Gastroesophageal sphincter (tissue), 4 donors: ENCODE data around the gene RIPOR3. TPM values are rescaled to one million over a fixed set of nuclear protein-coding genes. Genes with fewer than 3 reads are reported as not detected.
A peak's percentile ranks its signal among the peaks of the same experiment; 100 is the strongest.
"Not testable (repeated sequence)": the region's sequence is repeated elsewhere in the genome, so short reads cannot be mapped to it uniquely, and the experiment has no call there.

Experiments
- ATAC-seq: fragments of 150-250 bp; one replicate; pipeline ENCODE4 v1.9.1; 2016; ENCODE audit warnings: mild to moderate bottlenecking, moderate library complexity
- H3K27ac ChIP-seq, 4 donors: fragments of 200-600 bp; sonication (generic) in 3 of 4; 1 replicate in 3 of 4; 2 replicates in 1 of 4; pipeline ENCODE4 v1.5.1; 2016 to 2019
- H3K27me3 ChIP-seq: fragments of 200-600 bp; sonication (generic); one replicate; pipeline ENCODE4 v1.5.1; 2019
- H3K36me3 ChIP-seq, 2 donors: fragments of 200-600 bp; sonication (generic); one replicate each; pipeline ENCODE4 v1.5.1; 2019; ENCODE audit warnings: control low read depth in 1 of 2
- H3K4me1 ChIP-seq, 3 donors: fragments of 200-600 bp; sonication (generic); 1 replicate in 2 of 3; 2 replicates in 1 of 3; pipeline ENCODE4 v1.5.1; 2016 to 2019; ENCODE audit warnings: control low read depth in 2 of 3
- H3K4me3 ChIP-seq, 2 donors: fragments of 200-600 bp; sonication (generic); one replicate each; pipeline ENCODE4 v1.5.1; 2019; ENCODE audit warnings: mild to moderate bottlenecking in 1 of 2, moderate library complexity in 1 of 2
- H3K9me3 ChIP-seq, 3 donors: fragments of 200-600 bp; sonication (generic); one replicate each; pipeline ENCODE4 v1.5.1; 2017 to 2019; ENCODE audit warnings: control low read depth in 2 of 3
- CTCF ChIP-seq, 4 experiments: fragments of 200-600 bp in 2 of 4; fragments of 450-650 bp in 2 of 4; sonication (generic) in 1 of 4; IDR thresholded peaks; one replicate each; pipeline ENCODE4 v1.5.1; 2017 to 2019; ENCODE audit warnings: antibody characterized with exemption in 4 of 4, mild to moderate bottlenecking in 2 of 4, moderate library complexity in 2 of 4
- EP300 ChIP-seq: sonication (generic); formaldehyde crosslinking; IDR thresholded peaks from one replicate; pipeline ENCODE4 v1.6.1; 2017; ENCODE audit warnings: antibody characterized with exemption, mild to moderate bottlenecking
- POLR2A ChIP-seq, 2 donors: fragments of 450-650 bp; IDR thresholded peaks; one replicate each; pipeline ENCODE4 v1.6.1; 2017; ENCODE audit warnings: antibody characterized with exemption in 2 of 2, mild to moderate bottlenecking in 2 of 2, moderate library complexity in 1 of 2
- POLR2AphosphoS5 ChIP-seq: sonication (generic); formaldehyde crosslinking; IDR thresholded peaks from one replicate; pipeline ENCODE4 v1.6.1; 2017; ENCODE audit warnings: antibody characterized with exemption
- WGBS, 2 donors: methylation state at CpG; one replicate each; pipeline ENCODE4 v1.1.5; 2018; ENCODE audit warnings: low coverage in 1 of 2; 5-methylcytosine and 5-hydroxymethylcytosine counted together
- total RNA-seq, 4 donors: library from RNA; depleted of rRNA; stranded (reverse); fragments of >200 nt; gene quantifications; one replicate each; pipeline ENCODE4 v1.1.0, GENCODE V29; 2016

RIPOR3 gene
- total RNA-seq, 4 donors from 2014 or later, result 8.2 to 24.1 (median 12.9) TPM

GRCh38 chr20:50699688-50700087 is 8.3 kb upstream of the RIPOR3 start:
- peaks cover 0 to 13% (median 0%) of the 10 kb centered on the region in 3 donors for H3K4me1 ChIP-seq
- no peak overlapping the region for H3K27ac ChIP-seq
- no peaks in the 10 kb centered on the region for H3K36me3 ChIP-seq
- H3K4me3 ChIP-seq, result no peak overlapping the region
- H3K27me3 ChIP-seq, result no peaks in the 10 kb centered on the region
- ATAC-seq, result no peak
- H3K9me3 ChIP-seq, result no peaks in the 10 kb centered on the region
- 100% methylated on average over 1 of the region's 5 CpGs; no CpG with 5 or more reads in 1 of the 2 donors for WGBS, 2 donors
- TF ChIP-seq POLR2AphosphoS5, result no peak
- no peak for TF ChIP-seq POLR2A (IDR thresholded peaks at IDR 0.05)
- no peak for TF ChIP-seq CTCF (IDR thresholded peaks at IDR 0.05)
- TF ChIP-seq EP300, result no peak

- H3K4me3 ChIP-seq, H3K36me3 ChIP-seq, ATAC-seq, H3K9me3 ChIP-seq, H3K27me3 ChIP-seq, H3K27ac ChIP-seq: not testable (repeated sequence)
- 100% methylated on average over 1 of the region's 7 CpGs; no CpG with 5 or more reads in 1 of the 2 donors for WGBS, 2 donors
- H3K4me1 ChIP-seq, result peaks cover 0 to 13% (median 0%) of the 10 kb centered on the region in 3 donors
These were observed 6.9 kb upstream of the RIPOR3 start for GRCh38 chr20:50698255-50698654.

GRCh38 chr20:50695135-50695872 is 4.0 kb upstream of the RIPOR3 start:
- H3K4me3 ChIP-seq, result no peak overlapping the region
- WGBS, 2 donors, result 42 to 50% methylated on average over 3 to 8 of the region's 9 CpGs
- peak; percentile 68 for ATAC-seq
- H3K4me1 ChIP-seq, result peaks cover 0 to 32% (median 5%) of the 10 kb centered on the region in 3 donors
- no peaks in the 10 kb centered on the region for H3K9me3 ChIP-seq
- H3K27ac ChIP-seq, result peak overlapping the region in 3 of 4 donors; percentile 32 to 68 (median 63)
- no peaks in the 10 kb centered on the region for H3K36me3 ChIP-seq
- peaks cover 24% of the 10 kb centered on the region for H3K27me3 ChIP-seq
- TF ChIP-seq POLR2AphosphoS5 (peak; percentile 25), EP300 (no peak)

- H3K4me3 ChIP-seq, result no peak overlapping the region
- peaks cover 28% of the 10 kb centered on the region for H3K27me3 ChIP-seq
- no peaks in the 10 kb centered on the region for H3K36me3 ChIP-seq
- peak overlapping the region in 3 of 4 donors; percentile 32 to 68 (median 63) for H3K27ac ChIP-seq
- 62 to 74% methylated on average over 5 to 7 of the region's 9 CpGs for WGBS, 2 donors
- no peaks in the 10 kb centered on the region for H3K9me3 ChIP-seq
- ATAC-seq, result no peak
- TF ChIP-seq EP300 (no peak), CTCF (IDR thresholded peaks at IDR 0.05) (no peak), POLR2A (IDR thresholded peaks at IDR 0.05) (no peak), POLR2AphosphoS5 (no peak)
- peaks cover 0 to 32% (median 5%) of the 10 kb centered on the region in 3 donors for H3K4me1 ChIP-seq
These were observed 3.2 kb upstream of the RIPOR3 start for GRCh38 chr20:50694379-50695134.

GRCh38 chr20:50693001-50693400 is 1.7 kb upstream of the RIPOR3 start:
- Histone ChIP-seq H3K36me3 (no peaks in the 10 kb centered on the region), H3K4me1 (peaks cover 0 to 32% (median 5%) of the 10 kb centered on the region in 3 donors), H3K4me3 (no peak overlapping the region), H3K27ac (peak overlapping the region in 1 of 4 donors; percentile 70), H3K9me3 (no peaks in the 10 kb centered on the region), H3K27me3 (peaks cover 28% of the 10 kb centered on the region)
- ATAC-seq, result no peak
- WGBS, 2 donors, result 100% methylated on average over 1 of the region's 1 CpG
- TF ChIP-seq CTCF (IDR thresholded peaks at IDR 0.05) (no peak), EP300 (no peak)
